Ectodermal cell (in vitro differentiated cells): ENCODE data around the gene PPFIBP1.

ENCODE experiments used
- H3K27ac ChIP-seq: 2 replicates; pipeline ENCODE4 v1.7.0; 2013; ENCODE audit warnings: mild to moderate bottlenecking, low read depth, low read length; ENCODE audit not compliant: insufficient read depth, poor library complexity, severe bottlenecking
- H3K27me3 ChIP-seq: 2 replicates; pipeline ENCODE4 v1.7.0; 2013; ENCODE audit warnings: mild to moderate bottlenecking, low read length; ENCODE audit not compliant: insufficient read depth, control insufficient read depth, poor library complexity, severe bottlenecking
- H3K36me3 ChIP-seq: one replicate; pipeline ENCODE4 v1.7.0; 2013; ENCODE audit warnings: low read length; ENCODE audit not compliant: control insufficient read depth, insufficient read depth
- H3K4me1 ChIP-seq: one replicate; pipeline ENCODE4 v1.7.0; 2013; ENCODE audit warnings: low read length; ENCODE audit not compliant: control insufficient read depth, insufficient read depth
- H3K4me3 ChIP-seq: 2 replicates; pipeline ENCODE4 v1.7.0; 2013; ENCODE audit warnings: low read depth, low read length, control low read depth; ENCODE audit not compliant: insufficient read depth
- H3K9me3 ChIP-seq: 2 replicates; pipeline ENCODE4 v1.7.0; 2013; ENCODE audit warnings: mild to moderate bottlenecking, low read length, moderate library complexity; ENCODE audit not compliant: control insufficient read depth
- WGBS, 2 experiments: methylation state at CpG; one replicate each; pipeline ENCODE4 v1.1.7; 2013; ENCODE audit warnings: missing lambda C conversion rate in 2 of 2; 5-methylcytosine and 5-hydroxymethylcytosine counted together

Gene PPFIBP1

GRCh38 chr12:27695556-27696292 lies 171.7 kb downstream of the PPFIBP1 start:
- Histone ChIP-seq H3K27ac (no peak overlapping the region), H3K9me3 (no peaks in the 10 kb centered on the region), H3K4me1 (no peaks in the 10 kb centered on the region), H3K36me3 (peaks cover 9% of the 10 kb centered on the region), H3K4me3 (no peak overlapping the region), H3K27me3 (no peaks in the 10 kb centered on the region)
- 91 to 98% methylated on average over 5 to 6 of the region's 6 CpGs for WGBS, 2 experiments

GRCh38 chr12:27696293-27696652 lies 172.3 kb downstream of the PPFIBP1 start, which contains the start of gene REP15:
Gene REP15, plus strand, starts transcription at chr12:27696447. Its CDS starts 116 bp downstream, at chr12:27696563.
- H3K36me3 ChIP-seq: peaks cover 9% of the 10 kb centered on the region
- 94 to 95% methylated on average over 5 of the region's 5 CpGs for WGBS, 2 experiments
- H3K4me3 ChIP-seq: no peak within 1 kb of the TSS
- no peaks in the 10 kb centered on the region for H3K27me3 ChIP-seq
- H3K4me1 ChIP-seq: no peaks in the 10 kb centered on the region
- H3K27ac ChIP-seq: no peak within 1 kb of the TSS
- no peaks in the 10 kb centered on the region for H3K9me3 ChIP-seq

- no peaks in the 10 kb centered on the region for H3K4me1 ChIP-seq
These were observed 173.0 kb downstream of the PPFIBP1 start for GRCh38 chr12:27696864-27697564.

GRCh38 chr12:27703720-27704452 lies 179.9 kb downstream of the PPFIBP1 start:
- no peak overlapping the region for H3K4me3 ChIP-seq
- H3K27ac ChIP-seq: no peak overlapping the region
- no peaks in the 10 kb centered on the region for H3K36me3 ChIP-seq
- 31 to 35% methylated on average over 4 of the region's 4 CpGs for WGBS, 2 experiments
- no peaks in the 10 kb centered on the region for H3K4me1 ChIP-seq
- H3K27me3 ChIP-seq: no peaks in the 10 kb centered on the region
- H3K9me3 ChIP-seq: no peaks in the 10 kb centered on the region

More at GRCh38 chr12:27696864-27697564, 173.0 kb downstream of the PPFIBP1 start:
- Histone ChIP-seq H3K27me3 (no peaks in the 10 kb centered on the region), H3K27ac (no peak overlapping the region), H3K4me3 (no peak overlapping the region), H3K9me3 (no peaks in the 10 kb centered on the region), H3K36me3 (peaks cover 9% of the 10 kb centered on the region)
- WGBS, 2 experiments: 94 to 98% methylated on average over 3 of the region's 3 CpGs

- Histone ChIP-seq H3K27me3 (no peaks in the 10 kb centered on the region), H3K27ac (no peak overlapping the region), H3K4me3 (no peak overlapping the region), H3K9me3 (no peaks in the 10 kb centered on the region), H3K36me3 (no peaks in the 10 kb centered on the region), H3K4me1 (no peaks in the 10 kb centered on the region)
- 83 to 84% methylated on average over 8 of the region's 8 CpGs for WGBS, 2 experiments
These were observed 181.3 kb downstream of the PPFIBP1 start for GRCh38 chr12:27705263-27705662.

- Histone ChIP-seq H3K27ac (no peak overlapping the region), H3K36me3 (no peaks in the 10 kb centered on the region), H3K9me3 (no peaks in the 10 kb centered on the region), H3K4me1 (peaks cover 3% of the 10 kb centered on the region), H3K4me3 (no peak overlapping the region), H3K27me3 (no peaks in the 10 kb centered on the region)
- WGBS, 2 experiments: 89 to 100% methylated on average over 2 of the region's 2 CpGs
These were observed 183.2 kb downstream of the PPFIBP1 start for GRCh38 chr12:27707216-27707615.

- 92 to 96% methylated on average over 12 of the region's 12 CpGs for WGBS, 2 experiments
- Histone ChIP-seq H3K36me3 (peaks cover 5% of the 10 kb centered on the region), H3K4me1 (peaks cover 3% of the 10 kb centered on the region), H3K4me3 (no peak overlapping the region), H3K9me3 (no peaks in the 10 kb centered on the region), H3K27me3 (no peaks in the 10 kb centered on the region), H3K27ac (no peak overlapping the region)
These were observed 185.4 kb downstream of the PPFIBP1 start for GRCh38 chr12:27709212-27709931.

- Histone ChIP-seq H3K4me1 (peaks cover 3% of the 10 kb centered on the region), H3K4me3 (peak overlapping the region; percentile 79), H3K9me3 (no peaks in the 10 kb centered on the region), H3K27ac (no peak overlapping the region), H3K36me3 (peaks cover 5% of the 10 kb centered on the region), H3K27me3 (no peaks in the 10 kb centered on the region)
- 65 to 67% methylated on average over 24 of the region's 24 CpGs for WGBS, 2 experiments
These were observed 186.1 kb downstream of the PPFIBP1 start for GRCh38 chr12:27709932-27710591.

GRCh38 chr12:27710592-27711316 lies 186.7 kb downstream of the PPFIBP1 start, which contains the start of gene MRPS35:
Gene MRPS35, plus strand, starts transcription at chr12:27710832. Its CDS starts 12 bp downstream, at chr12:27710844.
- H3K27ac ChIP-seq: no peak within 1 kb of the TSS
- peak within 1 kb of the TSS; percentile 79 for H3K4me3 ChIP-seq
- H3K9me3 ChIP-seq: no peaks in the 10 kb centered on the region
- no peaks in the 10 kb centered on the region for H3K27me3 ChIP-seq
- 0% methylated on average over 46 of the region's 46 CpGs for WGBS, 2 experiments
- H3K36me3 ChIP-seq: peaks cover 5% of the 10 kb centered on the region
- peaks cover 3% of the 10 kb centered on the region for H3K4me1 ChIP-seq
